Measurements from ENCODE around the gene CT83. TPM values are rescaled to one million over a fixed set of nuclear protein-coding genes. Genes with fewer than 3 reads are reported as not detected.

The CT83 gene
- total RNA-seq: not detected in 2 replicates

GRCh38 chrX:116462822-116463221 lies at the start of gene CT83:
CT83 (minus strand) TSS chrX:116462976; CDS start chrX:116462856, 120 bp downstream.

GRCh38 chrX:116436358-116436816 lies 26.4 kb downstream of the CT83 start, which contains the start of gene SLC6A14:
SLC6A14 (plus strand) TSS chrX:116436606; CDS start chrX:116436710, 104 bp downstream.

Other genes starting within 250 kb of the CT83 start
- 37.3 and 54.2 TPM in 2 replicates for gene SLC6A14, start 26.4 kb downstream of the CT83 start, total RNA-seq